Measurements from ENCODE around the gene POLR1A. TPM values are rescaled to one million over a fixed set of nuclear protein-coding genes. Genes with fewer than 3 reads are reported as not detected.
A peak's percentile ranks its signal among the peaks of the same experiment; 100 is the strongest.

POLR1A gene
- total and polyA plus RNA-seq, 2 of the 13 experiments (the other 11 are each of a cell fraction or from before 2014, with no cell fraction given) = 7.2 to 39.9 TPM

DNA sequence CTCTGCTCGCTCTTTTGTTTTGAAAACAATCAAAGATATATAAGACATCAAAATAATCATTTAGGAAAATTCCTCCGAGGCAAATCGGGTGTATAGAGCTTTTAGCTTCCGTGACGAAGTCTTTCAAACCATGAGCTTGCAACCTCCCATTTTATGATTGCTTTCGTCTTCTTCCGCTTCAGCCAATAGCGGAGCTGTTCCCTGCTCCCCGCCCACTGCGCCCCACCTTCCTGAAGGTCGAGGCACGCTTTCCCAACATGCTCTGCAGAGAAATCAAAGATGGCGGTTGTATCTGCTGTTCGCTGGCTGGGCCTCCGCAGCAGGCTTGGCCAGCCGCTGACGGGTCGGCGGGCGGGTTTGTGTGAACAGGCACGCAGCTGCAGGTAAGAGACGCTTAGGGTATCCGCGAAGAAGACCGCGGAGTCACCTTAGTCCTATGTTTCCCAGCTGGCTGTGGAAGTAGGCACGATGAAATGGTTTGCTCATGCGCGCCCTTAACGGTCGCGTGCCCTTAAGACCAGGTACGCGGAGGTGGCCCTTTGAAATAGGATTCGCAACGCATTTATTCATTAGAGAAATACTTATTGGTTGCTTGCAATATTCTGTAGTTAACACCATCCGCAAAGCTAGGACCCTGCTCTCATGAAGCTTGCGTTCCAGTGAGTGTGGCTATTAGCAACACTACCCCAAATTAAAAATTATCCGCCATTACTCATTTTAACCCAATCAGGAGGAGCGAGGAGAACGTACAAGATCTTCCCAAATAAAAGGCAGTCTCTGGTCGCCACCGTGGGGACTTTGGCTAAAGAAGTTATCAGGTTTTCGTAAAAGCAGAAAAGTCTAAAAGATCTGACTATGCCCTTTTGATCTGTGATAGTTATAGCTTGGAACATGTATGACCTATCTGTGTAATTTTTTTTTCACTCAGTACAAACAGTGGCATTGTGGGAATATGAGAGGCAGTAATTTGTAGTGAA, 571 bp upstream of the POLR1A start, which contains the start of gene PTCD3 (continued):
- TF ChIP-seq, protein P1, sequence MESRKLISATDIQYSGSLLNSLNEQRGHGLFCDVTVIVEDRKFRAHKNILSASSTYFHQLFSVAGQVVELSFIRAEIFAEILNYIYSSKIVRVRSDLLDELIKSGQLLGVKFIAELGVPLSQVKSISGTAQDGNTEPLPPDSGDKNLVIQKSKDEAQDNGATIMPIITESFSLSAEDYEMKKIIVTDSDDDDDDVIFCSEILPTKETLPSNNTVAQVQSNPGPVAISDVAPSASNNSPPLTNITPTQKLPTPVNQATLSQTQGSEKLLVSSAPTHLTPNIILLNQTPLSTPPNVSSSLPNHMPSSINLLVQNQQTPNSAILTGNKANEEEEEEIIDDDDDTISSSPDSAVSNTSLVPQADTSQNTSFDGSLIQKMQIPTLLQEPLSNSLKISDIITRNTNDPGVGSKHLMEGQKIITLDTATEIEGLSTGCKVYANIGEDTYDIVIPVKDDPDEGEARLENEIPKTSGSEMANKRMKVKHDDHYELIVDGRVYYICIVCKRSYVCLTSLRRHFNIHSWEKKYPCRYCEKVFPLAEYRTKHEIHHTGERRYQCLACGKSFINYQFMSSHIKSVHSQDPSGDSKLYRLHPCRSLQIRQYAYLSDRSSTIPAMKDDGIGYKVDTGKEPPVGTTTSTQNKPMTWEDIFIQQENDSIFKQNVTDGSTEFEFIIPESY (CRISPR knock-in tag; IDR thresholded peaks at IDR 0.05) = no peak
- TF ChIP-seq, protein P2, sequence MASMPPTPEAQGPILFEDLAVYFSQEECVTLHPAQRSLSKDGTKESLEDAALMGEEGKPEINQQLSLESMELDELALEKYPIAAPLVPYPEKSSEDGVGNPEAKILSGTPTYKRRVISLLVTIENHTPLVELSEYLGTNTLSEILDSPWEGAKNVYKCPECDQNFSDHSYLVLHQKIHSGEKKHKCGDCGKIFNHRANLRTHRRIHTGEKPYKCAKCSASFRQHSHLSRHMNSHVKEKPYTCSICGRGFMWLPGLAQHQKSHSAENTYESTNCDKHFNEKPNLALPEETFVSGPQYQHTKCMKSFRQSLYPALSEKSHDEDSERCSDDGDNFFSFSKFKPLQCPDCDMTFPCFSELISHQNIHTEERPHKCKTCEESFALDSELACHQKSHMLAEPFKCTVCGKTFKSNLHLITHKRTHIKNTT (CRISPR knock-in tag; IDR thresholded peaks at IDR 0.05) = no peak
- peak; percentile 68; the same call in 1 of the 2 replicates for TF ChIP-seq ZSCAN30 (CRISPR knock-in tag; IDR thresholded peaks at IDR 0.05)
- no peak for TF ChIP-seq ZNF546 (CRISPR knock-in tag; conservative IDR thresholded peaks at IDR 0.05)
- no peak for TF ChIP-seq ZBTB3 (CRISPR knock-in tag; IDR thresholded peaks at IDR 0.05; ENCODE audit: borderline replicate concordance, low read depth)
- TF ChIP-seq ZNF367 (CRISPR knock-in tag; IDR thresholded peaks at IDR 0.05; ENCODE audit: borderline replicate concordance) = no peak
- peak; percentile 88 for TF ChIP-seq ZNF143 (CRISPR knock-in tag; IDR thresholded peaks at IDR 0.05)
- peak; percentile 93; the same call in 1 of the 2 replicates for TF ChIP-seq SIN3A (IDR thresholded peaks at IDR 0.05; ENCODE audit: borderline replicate concordance, low read depth, low read length)
- 0 out of 2 replicates have a peak, but pooled peaks have one; percentile 14 for TF ChIP-seq ZNF441 (CRISPR knock-in tag; IDR thresholded peaks at IDR 0.05; ENCODE audit: borderline replicate concordance)
- TF ChIP-seq, protein P3, sequence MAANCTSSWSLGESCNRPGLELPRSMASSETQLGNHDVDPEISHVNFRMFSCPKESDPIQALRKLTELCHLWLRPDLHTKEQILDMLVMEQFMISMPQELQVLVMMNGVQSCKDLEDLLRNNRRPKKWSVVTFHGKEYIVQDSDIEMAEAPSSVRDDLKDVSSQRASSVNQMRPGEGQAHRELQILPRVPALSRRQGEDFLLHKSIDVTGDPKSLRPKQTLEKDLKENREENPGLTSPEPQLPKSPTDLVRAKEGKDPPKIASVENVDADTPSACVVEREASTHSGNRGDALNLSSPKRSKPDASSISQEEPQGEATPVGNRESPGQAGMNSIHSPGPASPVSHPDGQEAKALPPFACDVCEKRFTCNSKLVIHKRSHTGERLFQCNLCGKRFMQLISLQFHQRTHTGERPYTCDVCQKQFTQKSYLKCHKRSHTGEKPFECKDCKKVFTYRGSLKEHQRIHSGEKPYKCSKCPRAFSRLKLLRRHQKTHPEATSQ (CRISPR knock-in tag; IDR thresholded peaks at IDR 0.05; ENCODE audit: borderline replicate concordance) = no peak; the same call in 1 of the 2 replicates
- no peak for TF ChIP-seq HNRNPH1 (optimal IDR thresholded peaks at IDR 0.05; ENCODE audit: low read depth, low read length)
- peak; percentile 51; the same call in 1 of the 2 replicates for TF ChIP-seq ZBTB20 (CRISPR knock-in tag; IDR thresholded peaks at IDR 0.05; ENCODE audit: borderline replicate concordance, low read depth)
- peak; percentile 42; the same call in 1 of the 2 replicates for TF ChIP-seq ZNF609 (CRISPR knock-in tag; IDR thresholded peaks at IDR 0.05; ENCODE audit: borderline replicate concordance)
- no peak for TF ChIP-seq NR2F6 (IDR thresholded peaks at IDR 0.05)
- TF ChIP-seq NR2F6 (CRISPR knock-in tag; IDR thresholded peaks at IDR 0.05) = peak; percentile 40; the same call in 1 of the 2 replicates
- TF ChIP-seq ZFY (CRISPR knock-in tag; IDR thresholded peaks at IDR 0.05) = peak; percentile 76
- no peak for TF ChIP-seq TEAD2 (CRISPR knock-in tag; IDR thresholded peaks at IDR 0.05)
